ENCODE measurements around the gene NPR3. TPM values are rescaled to one million over a fixed set of nuclear protein-coding genes. Genes with fewer than 3 reads are reported as not detected.

Gene NPR3
- total RNA-seq, 2 donors from 2014 or later, result 0.20 to 0.82 TPM

DNA sequence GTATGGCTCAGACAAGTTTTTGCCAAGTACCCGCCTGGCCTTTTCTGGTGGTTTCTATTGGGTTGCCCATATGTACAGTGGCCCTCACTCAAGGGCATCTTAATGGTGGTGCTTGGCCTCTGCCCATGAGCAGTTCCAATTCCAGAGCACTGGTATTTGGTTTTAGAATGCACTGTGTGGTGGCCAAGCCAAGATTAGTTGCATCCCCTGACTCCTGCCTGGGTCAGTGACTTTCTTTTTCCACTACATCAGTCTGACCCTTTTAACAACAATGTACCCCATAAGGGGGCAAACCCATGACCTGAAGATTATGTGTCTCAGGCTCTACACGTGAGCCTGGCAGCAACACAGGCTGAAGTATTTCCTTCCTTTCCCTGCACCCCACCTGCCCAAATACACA is 34.2 kb downstream of the NPR3 start:
- TF ChIP-seq, protein P1, sequence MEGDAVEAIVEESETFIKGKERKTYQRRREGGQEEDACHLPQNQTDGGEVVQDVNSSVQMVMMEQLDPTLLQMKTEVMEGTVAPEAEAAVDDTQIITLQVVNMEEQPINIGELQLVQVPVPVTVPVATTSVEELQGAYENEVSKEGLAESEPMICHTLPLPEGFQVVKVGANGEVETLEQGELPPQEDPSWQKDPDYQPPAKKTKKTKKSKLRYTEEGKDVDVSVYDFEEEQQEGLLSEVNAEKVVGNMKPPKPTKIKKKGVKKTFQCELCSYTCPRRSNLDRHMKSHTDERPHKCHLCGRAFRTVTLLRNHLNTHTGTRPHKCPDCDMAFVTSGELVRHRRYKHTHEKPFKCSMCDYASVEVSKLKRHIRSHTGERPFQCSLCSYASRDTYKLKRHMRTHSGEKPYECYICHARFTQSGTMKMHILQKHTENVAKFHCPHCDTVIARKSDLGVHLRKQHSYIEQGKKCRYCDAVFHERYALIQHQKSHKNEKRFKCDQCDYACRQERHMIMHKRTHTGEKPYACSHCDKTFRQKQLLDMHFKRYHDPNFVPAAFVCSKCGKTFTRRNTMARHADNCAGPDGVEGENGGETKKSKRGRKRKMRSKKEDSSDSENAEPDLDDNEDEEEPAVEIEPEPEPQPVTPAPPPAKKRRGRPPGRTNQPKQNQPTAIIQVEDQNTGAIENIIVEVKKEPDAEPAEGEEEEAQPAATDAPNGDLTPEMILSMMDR (conservative IDR thresholded peaks at IDR 0.05), result no peak
- H3K4me1 ChIP-seq (ENCODE audit: control insufficient read depth, insufficient read depth, low read length), result no peaks in the 10 kb centered on the region
- no peak overlapping the region for H3K27ac ChIP-seq (ENCODE audit: low read depth, low read length)
- no peaks in the 10 kb centered on the region for H3K27me3 ChIP-seq (ENCODE audit: control insufficient read depth, insufficient read depth, low read length, poor library complexity, severe bottlenecking)
- no peaks in the 10 kb centered on the region for H3K9me3 Mint-ChIP-seq
- H3K4me3 ChIP-seq (ENCODE audit: low read length), result no peak overlapping the region
- H3K36me3 Mint-ChIP-seq (ENCODE audit: low read depth), result no peaks in the 10 kb centered on the region
- H3K4me1 Mint-ChIP-seq, result no peaks in the 10 kb centered on the region
- H3K27ac Mint-ChIP-seq, result no peak overlapping the region
- H3K27me3 Mint-ChIP-seq (ENCODE audit: insufficient read depth), result peaks cover 4% of the 10 kb centered on the region
- H3K36me3 ChIP-seq (ENCODE audit: control insufficient read depth, insufficient read depth, low read length), result no peaks in the 10 kb centered on the region
- no peak overlapping the region for H3K9ac ChIP-seq (ENCODE audit: extremely low read depth, low read length, poor library complexity, severe bottlenecking)
- DNase-seq, result no peak
- WGBS, 2 experiments (ENCODE audit: insufficient coverage in 1 of 2, insufficient read length in 1 of 2), result 75 to 89% methylated on average over 1 to 2 of the region's 2 CpGs
- no peaks in the 10 kb centered on the region for H3K9me3 ChIP-seq (ENCODE audit: control insufficient read depth, low read length)
- H3K4me3 Mint-ChIP-seq, result no peak overlapping the region

DNA sequence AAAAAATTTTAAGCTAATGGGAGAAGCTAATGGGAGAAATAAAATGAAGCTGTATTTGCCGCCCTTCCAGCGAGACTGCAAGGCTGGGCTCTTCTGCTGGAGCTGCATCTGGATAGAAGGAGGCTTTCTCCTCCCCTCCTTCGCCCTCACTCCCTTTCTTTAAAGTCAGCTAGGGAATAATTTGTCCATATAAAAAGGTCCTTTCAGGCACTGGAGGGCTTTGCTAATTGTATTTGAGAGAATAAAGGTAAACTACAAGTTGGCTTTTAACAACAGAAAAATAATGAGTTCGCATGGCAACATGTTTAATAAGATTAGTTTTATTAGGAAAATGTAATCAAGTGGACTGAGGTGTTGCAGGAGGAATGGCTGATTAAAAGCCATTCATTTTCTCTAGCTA is 41.3 kb downstream of the NPR3 start:
- Histone ChIP-seq H3K4me3 (ENCODE audit: low read length) (no peak overlapping the region), H3K9ac (ENCODE audit: extremely low read depth, low read length, poor library complexity, severe bottlenecking) (no peak overlapping the region), H3K36me3 (ENCODE audit: control insufficient read depth, insufficient read depth, low read length) (no peaks in the 10 kb centered on the region), H3K27ac (ENCODE audit: low read depth, low read length) (no peak overlapping the region), H3K27me3 (ENCODE audit: control insufficient read depth, insufficient read depth, low read length, poor library complexity, severe bottlenecking) (no peaks in the 10 kb centered on the region), H3K9me3 (ENCODE audit: control insufficient read depth, low read length) (no peaks in the 10 kb centered on the region), H3K4me1 (ENCODE audit: control insufficient read depth, insufficient read depth, low read length) (no peaks in the 10 kb centered on the region)
- WGBS, 2 experiments (ENCODE audit: insufficient coverage in 1 of 2, insufficient read length in 1 of 2), result 88% methylated on average over 3 to 4 of the region's 4 CpGs
- Mint-ChIP-seq H3K27ac (no peak overlapping the region), H3K4me1 (no peaks in the 10 kb centered on the region), H3K36me3 (ENCODE audit: low read depth) (no peaks in the 10 kb centered on the region), H3K9me3 (peaks cover 6% of the 10 kb centered on the region), H3K27me3 (ENCODE audit: insufficient read depth) (no peaks in the 10 kb centered on the region), H3K4me3 (no peak overlapping the region)
- no peak for DNase-seq
- TF ChIP-seq, protein P1 (conservative IDR thresholded peaks at IDR 0.05), result no peak

DNA sequence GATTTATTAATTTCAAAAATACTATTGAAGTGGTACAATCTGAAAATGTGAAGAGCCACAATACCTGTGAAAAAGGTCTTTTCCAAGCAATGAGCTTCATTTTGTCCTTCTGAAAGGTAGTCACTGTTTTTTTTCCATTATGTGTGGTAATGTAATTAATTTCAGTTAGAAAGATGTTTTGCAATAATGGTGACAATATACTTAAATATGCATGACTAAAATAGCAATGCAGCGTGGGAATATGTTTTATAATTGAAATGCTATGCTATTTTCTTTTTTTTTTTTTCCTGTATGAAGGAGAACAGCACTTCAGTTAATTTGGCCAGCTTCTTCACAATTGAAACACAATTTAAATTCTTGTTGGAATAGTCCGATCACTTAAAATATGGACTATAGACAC is 41.9 kb downstream of the NPR3 start:
- Histone ChIP-seq H3K27me3 (ENCODE audit: control insufficient read depth, insufficient read depth, low read length, poor library complexity, severe bottlenecking) (no peaks in the 10 kb centered on the region), H3K4me1 (ENCODE audit: control insufficient read depth, insufficient read depth, low read length) (no peaks in the 10 kb centered on the region), H3K27ac (ENCODE audit: low read depth, low read length) (no peak overlapping the region), H3K4me3 (ENCODE audit: low read length) (no peak overlapping the region), H3K36me3 (ENCODE audit: control insufficient read depth, insufficient read depth, low read length) (no peaks in the 10 kb centered on the region), H3K9ac (ENCODE audit: extremely low read depth, low read length, poor library complexity, severe bottlenecking) (no peak overlapping the region), H3K9me3 (ENCODE audit: control insufficient read depth, low read length) (no peaks in the 10 kb centered on the region)
- no peak for DNase-seq
- no peaks in the 10 kb centered on the region for H3K27me3 Mint-ChIP-seq (ENCODE audit: insufficient read depth)
- no peak overlapping the region for H3K4me3 Mint-ChIP-seq
- 88% methylated on average over 2 of the region's 2 CpGs; no CpG with 5 or more reads in 1 of the 2 experiments for WGBS, 2 experiments (ENCODE audit: insufficient coverage in 1 of 2, insufficient read length in 1 of 2)
- peaks cover 6% of the 10 kb centered on the region for H3K9me3 Mint-ChIP-seq
- no peaks in the 10 kb centered on the region for H3K36me3 Mint-ChIP-seq (ENCODE audit: low read depth)
- H3K4me1 Mint-ChIP-seq, result no peaks in the 10 kb centered on the region
- TF ChIP-seq, protein P1 (conservative IDR thresholded peaks at IDR 0.05), result no peak
- no peak overlapping the region for H3K27ac Mint-ChIP-seq

Data from endodermal cell (in vitro differentiated cells).